GM23248 (cell line): ENCODE measurements around the gene PHYH.

Experiments used
- EZH2 ChIP-seq: fragments of 200-600 bp; sonication (generic); IDR thresholded peaks from 2 replicates; pipeline ENCODE4 v1.6.1; 2018; ENCODE audit warnings: antibody characterized with exemption, mild to moderate bottlenecking; ENCODE audit not compliant: insufficient read depth, poor library complexity, severe bottlenecking
- EZH2phosphoT487 ChIP-seq: fragments of 200-600 bp; sonication (generic); IDR thresholded peaks from 2 replicates; pipeline ENCODE4 v1.6.1; 2018; ENCODE audit warnings: antibody characterized with exemption, moderate library complexity, mild to moderate bottlenecking, low read depth; ENCODE audit not compliant: insufficient read depth

- TF ChIP-seq EZH2phosphoT487 (no peak), EZH2 (no peak)
These were observed 52.6 kb downstream of the PHYH start for GRCh38 chr10:13247246-13247645.
